Measurements from ENCODE around the gene PAWR. TPM values are rescaled to one million over a fixed set of nuclear protein-coding genes. Genes with fewer than 3 reads are reported as not detected.

The PAWR gene
- total RNA-seq, 1 experiment from 2014 or later, result 106 TPM

GRCh38 chr12:79614730-79615129, 76.0 kb downstream of the PAWR start:
- ChIA-PET POLR2A (no interaction called here), RAD21 (ENCODE audit: low non-redundant PET in 1 of 2, low total read pairs in 2 of 2, uncharacterized antibody in 2 of 2, unreplicated experiment in 2 of 2) (no interaction called here), CTCF (no interaction called here)
- Histone ChIP-seq H3K27ac (ENCODE audit: low read depth, low read length) (no peak overlapping the region), H3K4me1 (ENCODE audit: control insufficient read depth in 1 of 2, insufficient read depth in 2 of 2, low read length in 2 of 2) (no peaks in the 10 kb centered on the region), H3K36me3 (ENCODE audit: control insufficient read depth in 1 of 2, insufficient read depth in 2 of 2, low read length in 2 of 2) (0 out of 4 replicates have a peak, but pooled peaks cover 0 to 5% of the 10 kb centered on the region in 2 experiments), H3K9me2 (ENCODE audit: insufficient read depth) (no peaks in the 10 kb centered on the region), H3K9me3 (ENCODE audit: control insufficient read depth in 1 of 2, insufficient read depth in 1 of 2, low read depth in 1 of 2, low read length in 2 of 2) (no peaks in the 10 kb centered on the region), H3K4me2 (ENCODE audit: low read length) (no peak overlapping the region), H3K4me3 (replicated peaks in 1 of 2; ENCODE audit: low read depth in 1 of 2, low read length in 2 of 2) (no peak overlapping the region), H3K79me2 (ENCODE audit: insufficient read depth, low read length) (peaks cover 33% of the 10 kb centered on the region), H4K20me1 (ENCODE audit: insufficient read depth) (no peaks in the 10 kb centered on the region), H3K27me3 (ENCODE audit: insufficient read depth, low read length) (no peaks in the 10 kb centered on the region), H3K9ac (ENCODE audit: low read length) (no peak overlapping the region), H2AFZ (ENCODE audit: low read depth, low read length, poor library complexity, severe bottlenecking) (no peak overlapping the region)
- intact Hi-C loops (cut with micrococcal nuclease), result no loop called here
- no peak for TF ChIP-seq REST (IDR thresholded peaks at IDR 0.05; ENCODE audit: low read depth)
- TF ChIP-seq ZNF274 (IDR thresholded peaks at IDR 0.05; ENCODE audit: low read depth, low read length), result no peak
- no peak for TF ChIP-seq ZFX (IDR thresholded peaks at IDR 0.05)
- no peak for TF ChIP-seq ELF1 (IDR thresholded peaks at IDR 0.05; ENCODE audit: borderline replicate concordance, low read depth)
- no peak for DNase-seq (ENCODE audit: low read depth, low spot score)
- ATAC-seq, result no peak
- BruUV-seq (replicated peaks), result no TSS peak

- Histone ChIP-seq H3K9me2 (ENCODE audit: insufficient read depth) (no peaks in the 10 kb centered on the region), H3K9ac (ENCODE audit: low read length) (no peak overlapping the region), H3K4me2 (ENCODE audit: low read length) (no peak overlapping the region), H3K4me3 (replicated peaks in 1 of 2; ENCODE audit: low read depth in 1 of 2, low read length in 2 of 2) (no peak overlapping the region), H3K36me3 (ENCODE audit: control insufficient read depth in 1 of 2, insufficient read depth in 2 of 2, low read length in 2 of 2) (no peaks in the 10 kb centered on the region), H3K4me1 (ENCODE audit: control insufficient read depth in 1 of 2, insufficient read depth in 2 of 2, low read length in 2 of 2) (no peaks in the 10 kb centered on the region), H4K20me1 (ENCODE audit: insufficient read depth) (no peaks in the 10 kb centered on the region), H3K27ac (ENCODE audit: low read depth, low read length) (no peak overlapping the region), H3K9me3 (ENCODE audit: control insufficient read depth in 1 of 2, insufficient read depth in 1 of 2, low read depth in 1 of 2, low read length in 2 of 2) (no peaks in the 10 kb centered on the region), H3K27me3 (ENCODE audit: insufficient read depth, low read length) (no peaks in the 10 kb centered on the region), H2AFZ (ENCODE audit: low read depth, low read length, poor library complexity, severe bottlenecking) (no peak overlapping the region), H3K79me2 (ENCODE audit: insufficient read depth, low read length) (peaks cover 22% of the 10 kb centered on the region)
- DNase-seq (ENCODE audit: low read depth, low spot score) (no peak), ATAC-seq (no peak)
- intact Hi-C loops (cut with micrococcal nuclease), result no loop called here
- CTCF ChIA-PET, result interaction anchor here (1.4 kb wide), 1 partner anchor 9 kb away, joined by 3 read pairs; no protein-coding TSS in a partner anchor
- RAD21 ChIA-PET (ENCODE audit: low non-redundant PET in 1 of 2, low total read pairs in 2 of 2, uncharacterized antibody in 2 of 2, unreplicated experiment in 2 of 2), result no interaction called here
- POLR2A ChIA-PET, result no interaction called here
- TF ChIP-seq CTCF (IDR thresholded peaks at IDR 0.05 in 2 of 3, conservative IDR thresholded peaks at IDR 0.05 in 1 of 3; ENCODE audit: borderline replicate concordance in 1 of 3, insufficient read depth in 1 of 3, low read depth in 2 of 3, low read length in 2 of 3) (no peak), ELF1 (IDR thresholded peaks at IDR 0.05; ENCODE audit: borderline replicate concordance, low read depth) (no peak), JUND (IDR thresholded peaks at IDR 0.05) (no peak), ZFX (IDR thresholded peaks at IDR 0.05) (no peak), YY1 (IDR thresholded peaks at IDR 0.05; ENCODE audit: extremely low read depth, insufficient replicate concordance, low read depth, low read length) (no peak), TCF7L2 (IDR thresholded peaks at IDR 0.05; ENCODE audit: borderline replicate concordance, extremely low read depth, insufficient read depth, insufficient read length) (no peak), SRF (IDR thresholded peaks at IDR 0.05; ENCODE audit: low read depth) (no peak), REST (IDR thresholded peaks at IDR 0.05; ENCODE audit: low read depth) (no peak)
- BruUV-seq (replicated peaks), result no TSS peak
Observed at GRCh38 chr12:79601908-79602307, 88.9 kb downstream of the PAWR start.
